Peyer's patch (tissue), 4 donors: ENCODE results near the gene MAGEB17. TPM values are rescaled to one million over a fixed set of nuclear protein-coding genes. Genes with fewer than 3 reads are reported as not detected.
"Not testable (repeated sequence)": the region's sequence is repeated elsewhere in the genome, so short reads cannot be mapped to it uniquely, and the experiment has no call there.

Experiments used
- DNase-seq, 3 donors: peaks; one replicate each; pipeline ENCODE4 v3.0.0-alpha.2; 2017 to 2019
- H3K27ac ChIP-seq, 4 donors: fragments of 200-600 bp; sonication (generic); one replicate each; pipeline ENCODE4 v1.5.1; 2016 to 2019
- H3K27me3 ChIP-seq, 2 donors: fragments of 200-600 bp; sonication (generic); one replicate each; pipeline ENCODE4 v1.5.1; 2019
- H3K36me3 ChIP-seq, 3 donors: fragments of 200-600 bp; sonication (generic); one replicate each; pipeline ENCODE4 v1.5.1; 2016 to 2019
- H3K4me1 ChIP-seq, 4 donors: fragments of 200-600 bp; sonication (generic); one replicate each; pipeline ENCODE4 v1.5.1; 2016 to 2019
- H3K4me3 ChIP-seq, 4 donors: fragments of 200-600 bp; sonication (generic); 1 replicate in 3 of 4; 2 replicates in 1 of 4; pipeline ENCODE4 v1.5.1; 2016 to 2019; ENCODE audit warnings: mild to moderate bottlenecking in 1 of 4
- H3K9me3 ChIP-seq, 4 donors: fragments of 200-600 bp; sonication (generic); one replicate each; pipeline ENCODE4 v1.5.1; 2016 to 2019; ENCODE audit warnings: mild to moderate bottlenecking in 1 of 4
- POLR2A ChIP-seq, 2 donors: fragments of 450-650 bp; IDR thresholded peaks; one replicate each; pipeline ENCODE4 v1.5.1; 2017; ENCODE audit warnings: antibody characterized with exemption in 2 of 2, mild to moderate bottlenecking in 2 of 2, moderate library complexity in 2 of 2
- total RNA-seq, 4 donors: library from RNA; depleted of rRNA; stranded (reverse); fragments of >200 nt; gene quantifications; one replicate each; pipeline ENCODE4 v1.1.0, GENCODE V29; 2016
- TF ChIP-seq, protein P1 (sequence below), 6 experiments: fragments of 450-650 bp in 4 of 6; fragments of 200-600 bp in 2 of 6; sonication (generic) in 1 of 6; IDR thresholded peaks; one replicate each; pipeline ENCODE4 v1.5.1; 2017 to 2019; ENCODE audit warnings: antibody characterized with exemption in 6 of 6, mild to moderate bottlenecking in 3 of 6, moderate library complexity in 1 of 6

The MAGEB17 gene
- total RNA-seq, 4 donors from 2014 or later = not detected

DNA sequence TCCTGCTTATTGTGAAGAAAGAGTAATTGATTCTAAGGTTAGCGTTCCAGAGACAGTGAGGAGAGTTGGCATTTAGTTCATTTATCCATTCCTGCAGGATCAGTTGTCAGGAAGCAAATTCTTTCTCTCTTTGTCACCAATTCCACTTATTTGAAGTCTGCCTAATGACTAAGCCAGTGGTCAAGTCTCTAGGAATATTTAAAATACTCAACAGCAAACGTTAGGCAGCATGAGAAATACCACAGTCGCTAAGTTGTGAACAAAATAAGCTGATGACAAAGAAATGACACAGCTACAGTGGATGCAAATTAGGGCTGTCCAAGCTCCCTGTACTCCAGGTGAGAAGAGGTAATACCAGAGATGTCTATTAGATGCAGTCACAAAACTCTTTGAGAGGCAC lies 6.6 kb upstream of the MAGEB17 start:
- Histone ChIP-seq H3K4me3 (no peak overlapping the region), H3K36me3 (no peaks in the 10 kb centered on the region), H3K9me3 (no peaks in the 10 kb centered on the region), H3K27ac (no peak overlapping the region), H3K27me3 (no peaks in the 10 kb centered on the region), H3K4me1 (no peaks in the 10 kb centered on the region)
- TF ChIP-seq, protein P1, sequence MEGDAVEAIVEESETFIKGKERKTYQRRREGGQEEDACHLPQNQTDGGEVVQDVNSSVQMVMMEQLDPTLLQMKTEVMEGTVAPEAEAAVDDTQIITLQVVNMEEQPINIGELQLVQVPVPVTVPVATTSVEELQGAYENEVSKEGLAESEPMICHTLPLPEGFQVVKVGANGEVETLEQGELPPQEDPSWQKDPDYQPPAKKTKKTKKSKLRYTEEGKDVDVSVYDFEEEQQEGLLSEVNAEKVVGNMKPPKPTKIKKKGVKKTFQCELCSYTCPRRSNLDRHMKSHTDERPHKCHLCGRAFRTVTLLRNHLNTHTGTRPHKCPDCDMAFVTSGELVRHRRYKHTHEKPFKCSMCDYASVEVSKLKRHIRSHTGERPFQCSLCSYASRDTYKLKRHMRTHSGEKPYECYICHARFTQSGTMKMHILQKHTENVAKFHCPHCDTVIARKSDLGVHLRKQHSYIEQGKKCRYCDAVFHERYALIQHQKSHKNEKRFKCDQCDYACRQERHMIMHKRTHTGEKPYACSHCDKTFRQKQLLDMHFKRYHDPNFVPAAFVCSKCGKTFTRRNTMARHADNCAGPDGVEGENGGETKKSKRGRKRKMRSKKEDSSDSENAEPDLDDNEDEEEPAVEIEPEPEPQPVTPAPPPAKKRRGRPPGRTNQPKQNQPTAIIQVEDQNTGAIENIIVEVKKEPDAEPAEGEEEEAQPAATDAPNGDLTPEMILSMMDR (IDR thresholded peaks at IDR 0.05) = no peak
- TF ChIP-seq POLR2A (IDR thresholded peaks at IDR 0.05) = no peak
- no peak for DNase-seq

DNA sequence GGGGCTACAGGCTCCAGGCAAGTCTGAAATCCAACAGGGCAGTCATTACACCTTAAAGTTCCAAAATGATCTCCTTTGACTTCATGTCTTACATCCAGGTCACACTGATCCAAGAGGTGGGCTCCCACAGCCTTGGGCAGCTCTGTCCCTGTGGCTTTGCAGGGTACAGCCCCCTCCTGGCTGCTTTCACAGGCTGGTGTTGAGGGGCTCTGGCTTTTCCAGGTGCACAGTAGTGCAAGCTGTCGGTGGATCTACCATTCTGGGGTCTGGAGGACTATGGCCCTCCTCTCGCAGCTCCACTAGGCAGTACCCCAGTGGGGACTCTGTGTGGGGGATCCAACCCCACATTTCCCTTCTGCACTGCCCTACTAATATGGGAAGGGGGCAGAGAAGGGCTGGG lies 6.1 kb upstream of the MAGEB17 start:
- H3K36me3 ChIP-seq = not testable (repeated sequence)

DNA sequence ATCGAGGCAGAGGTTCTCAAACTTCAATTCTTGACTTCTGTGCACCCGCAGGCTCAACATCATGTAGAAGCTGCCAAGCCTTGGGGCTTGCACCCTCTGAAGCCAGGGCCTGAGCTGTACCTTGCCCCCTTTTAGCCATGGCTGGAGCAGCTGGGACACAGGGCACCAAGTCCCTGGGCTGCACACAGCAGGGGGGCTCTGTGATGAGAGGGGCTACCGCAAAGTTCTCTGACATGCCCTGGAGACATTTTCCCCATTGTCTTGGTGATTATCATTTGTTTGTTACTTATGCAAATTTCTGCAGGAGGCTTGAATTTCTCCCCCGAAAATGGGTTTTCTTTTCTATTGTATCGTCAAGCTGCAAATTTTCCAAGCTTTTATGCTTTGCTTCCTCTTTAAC lies 4.9 kb upstream of the MAGEB17 start:
- Histone ChIP-seq H3K4me3 (no peak overlapping the region), H3K27ac (no peak overlapping the region), H3K27me3 (no peaks in the 10 kb centered on the region), H3K36me3 (no peaks in the 10 kb centered on the region), H3K9me3 (no peaks in the 10 kb centered on the region), H3K4me1 (no peaks in the 10 kb centered on the region)
- TF ChIP-seq, protein P1 (IDR thresholded peaks at IDR 0.05) = no peak
- no peak for TF ChIP-seq POLR2A (IDR thresholded peaks at IDR 0.05)
- no peak for DNase-seq

More for the DNA sequence above, 6.1 kb upstream of the MAGEB17 start:
- not testable (repeated sequence) for H3K4me3 ChIP-seq, H3K27me3 ChIP-seq, H3K9me3 ChIP-seq, H3K27ac ChIP-seq, DNase-seq, H3K4me1 ChIP-seq

DNA sequence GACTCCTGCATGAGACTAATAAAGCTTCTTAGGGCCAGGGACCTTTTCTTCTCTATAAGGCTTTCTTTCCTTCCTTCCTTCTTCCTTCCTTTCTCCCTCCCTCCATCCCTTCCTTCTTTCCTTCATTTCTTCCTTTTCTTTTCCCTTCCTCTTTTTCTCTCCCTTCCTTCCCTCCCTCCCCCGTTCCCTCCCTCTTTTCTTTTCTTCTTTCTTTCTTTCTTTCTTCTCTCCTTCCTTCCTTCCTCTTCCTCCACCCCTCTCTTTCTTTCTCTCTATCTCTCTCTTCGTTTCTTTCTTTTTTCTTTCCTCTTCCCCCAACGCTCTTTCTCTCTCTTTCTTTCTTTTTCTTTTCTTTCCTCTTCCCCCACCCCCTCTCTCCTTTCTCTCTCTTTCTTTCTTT lies 2.5 kb upstream of the MAGEB17 start:
- Histone ChIP-seq H3K36me3 (no peaks in the 10 kb centered on the region), H3K4me3 (no peak overlapping the region), H3K9me3 (no peaks in the 10 kb centered on the region), H3K27me3 (no peaks in the 10 kb centered on the region), H3K4me1 (no peaks in the 10 kb centered on the region), H3K27ac (no peak overlapping the region)
- no peak for TF ChIP-seq POLR2A (IDR thresholded peaks at IDR 0.05)
- TF ChIP-seq, protein P1 (IDR thresholded peaks at IDR 0.05) = no peak
- no peak for DNase-seq

DNA sequence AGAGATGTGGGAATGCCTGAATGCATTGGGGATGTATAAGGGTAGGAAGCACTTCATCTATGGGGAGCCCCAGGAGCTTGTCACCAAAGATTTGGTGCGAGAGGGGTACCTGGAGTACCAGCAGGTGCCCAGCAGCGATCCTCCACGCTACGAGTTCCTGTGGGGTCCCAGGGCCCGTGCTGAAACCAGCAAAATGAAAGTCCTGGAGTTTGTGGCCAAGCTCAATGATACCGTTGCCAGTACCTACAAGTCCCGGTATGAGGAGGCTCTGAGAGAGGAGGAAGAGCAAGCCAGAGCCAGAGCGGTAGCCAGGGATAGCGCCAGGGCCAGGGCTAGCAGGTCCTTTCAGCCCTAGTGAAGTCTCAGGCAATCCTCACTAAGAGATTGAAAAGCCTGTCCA lies 3.8 kb downstream of the MAGEB17 start:
- Histone ChIP-seq H3K9me3 (no peaks in the 10 kb centered on the region), H3K36me3 (no peaks in the 10 kb centered on the region), H3K27me3 (no peaks in the 10 kb centered on the region), H3K4me1 (no peaks in the 10 kb centered on the region), H3K4me3 (no peak overlapping the region), H3K27ac (no peak overlapping the region)
- TF ChIP-seq POLR2A (IDR thresholded peaks at IDR 0.05) = no peak
- TF ChIP-seq, protein P1 (IDR thresholded peaks at IDR 0.05) = no peak
- DNase-seq = no peak

DNA sequence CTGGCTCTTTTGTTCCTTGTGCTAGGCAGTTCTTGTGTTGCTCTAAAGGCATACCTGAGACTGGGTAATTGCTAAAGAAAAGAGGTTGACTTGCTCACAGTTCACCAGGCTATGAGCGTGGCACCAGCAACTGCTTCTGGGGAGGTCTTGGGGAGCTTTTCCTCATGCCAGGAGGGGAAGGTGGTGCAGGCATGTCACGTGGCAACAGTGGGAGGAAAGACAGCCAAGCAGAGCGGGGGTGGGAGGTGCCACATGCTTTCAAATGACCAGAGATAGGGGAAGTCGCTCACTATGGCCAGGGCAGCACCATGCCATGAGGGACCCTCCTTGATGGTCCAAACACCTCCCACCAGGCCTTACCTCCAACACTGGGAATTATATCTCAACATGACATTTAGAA lies 4.7 kb downstream of the MAGEB17 start:
- DNase-seq = no peak
- no peak overlapping the region for H3K27ac ChIP-seq
- H3K4me3 ChIP-seq = no peak overlapping the region
- TF ChIP-seq, protein P1 (IDR thresholded peaks at IDR 0.05) = no peak
- no peak for TF ChIP-seq POLR2A (IDR thresholded peaks at IDR 0.05)
- H3K4me1 ChIP-seq = no peaks in the 10 kb centered on the region
- no peaks in the 10 kb centered on the region for H3K36me3 ChIP-seq
- no peaks in the 10 kb centered on the region for H3K9me3 ChIP-seq
- H3K27me3 ChIP-seq = no peaks in the 10 kb centered on the region
